ENCODE data around the gene IL1RL1.

IL1RL1 gene

DNA sequence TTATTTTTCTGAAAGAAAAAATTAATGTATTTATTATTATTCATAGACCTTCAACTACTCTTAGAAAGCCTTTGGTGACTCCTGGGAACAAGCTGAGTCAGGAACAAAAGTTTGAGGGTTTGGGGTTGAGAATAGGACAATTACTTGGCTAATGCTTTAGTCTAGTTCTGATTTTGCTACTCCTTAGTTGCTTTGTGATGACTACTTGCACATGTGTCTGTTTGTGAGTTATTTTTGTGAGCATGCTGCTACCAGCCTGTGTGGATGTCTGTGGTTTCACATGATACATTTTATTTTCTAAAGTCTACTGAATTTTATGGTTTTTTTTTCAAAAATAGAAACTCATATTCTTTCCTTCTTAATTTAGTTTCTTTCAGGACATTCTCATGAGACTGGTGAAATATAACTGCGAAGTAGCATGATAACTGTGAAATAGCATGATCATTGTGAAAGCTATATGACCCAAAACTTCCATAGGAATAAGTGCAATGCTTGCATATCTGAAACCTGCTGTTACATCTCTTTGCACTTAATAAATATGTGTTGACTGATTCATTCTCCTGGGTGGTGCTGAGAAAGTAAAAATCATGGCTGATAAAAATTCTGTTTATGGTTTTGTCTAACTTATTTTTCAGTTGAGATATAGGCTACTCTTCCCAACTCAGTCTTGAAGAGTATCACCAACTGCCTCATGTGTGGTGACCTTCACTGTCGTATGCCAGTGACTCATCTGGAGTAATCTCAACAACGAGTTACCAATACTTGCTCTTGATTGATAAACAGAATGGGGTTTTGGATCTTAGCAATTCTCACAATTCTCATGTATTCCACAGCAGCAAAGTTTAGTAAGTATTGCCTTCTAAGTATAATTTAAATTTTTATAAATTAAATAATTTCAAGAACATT is 26.4 kb downstream of the IL1RL1 start:
- ChIA-PET CTCF (interaction anchor here (0.6 kb wide), 1 partner anchor 504 kb away, joined by 3 read pairs; no protein-coding TSS in a partner anchor), POLR2A (ENCODE audit: low non-redundant PET) (no interaction called here)
- no peak for DNase-seq (ENCODE audit: low spot score)
- TF ChIP-seq, protein P1, sequence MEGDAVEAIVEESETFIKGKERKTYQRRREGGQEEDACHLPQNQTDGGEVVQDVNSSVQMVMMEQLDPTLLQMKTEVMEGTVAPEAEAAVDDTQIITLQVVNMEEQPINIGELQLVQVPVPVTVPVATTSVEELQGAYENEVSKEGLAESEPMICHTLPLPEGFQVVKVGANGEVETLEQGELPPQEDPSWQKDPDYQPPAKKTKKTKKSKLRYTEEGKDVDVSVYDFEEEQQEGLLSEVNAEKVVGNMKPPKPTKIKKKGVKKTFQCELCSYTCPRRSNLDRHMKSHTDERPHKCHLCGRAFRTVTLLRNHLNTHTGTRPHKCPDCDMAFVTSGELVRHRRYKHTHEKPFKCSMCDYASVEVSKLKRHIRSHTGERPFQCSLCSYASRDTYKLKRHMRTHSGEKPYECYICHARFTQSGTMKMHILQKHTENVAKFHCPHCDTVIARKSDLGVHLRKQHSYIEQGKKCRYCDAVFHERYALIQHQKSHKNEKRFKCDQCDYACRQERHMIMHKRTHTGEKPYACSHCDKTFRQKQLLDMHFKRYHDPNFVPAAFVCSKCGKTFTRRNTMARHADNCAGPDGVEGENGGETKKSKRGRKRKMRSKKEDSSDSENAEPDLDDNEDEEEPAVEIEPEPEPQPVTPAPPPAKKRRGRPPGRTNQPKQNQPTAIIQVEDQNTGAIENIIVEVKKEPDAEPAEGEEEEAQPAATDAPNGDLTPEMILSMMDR (conservative IDR thresholded peaks at IDR 0.05; ENCODE audit: low read depth): no peak
- no peak overlapping the region for H3K27ac ChIP-seq

DNA sequence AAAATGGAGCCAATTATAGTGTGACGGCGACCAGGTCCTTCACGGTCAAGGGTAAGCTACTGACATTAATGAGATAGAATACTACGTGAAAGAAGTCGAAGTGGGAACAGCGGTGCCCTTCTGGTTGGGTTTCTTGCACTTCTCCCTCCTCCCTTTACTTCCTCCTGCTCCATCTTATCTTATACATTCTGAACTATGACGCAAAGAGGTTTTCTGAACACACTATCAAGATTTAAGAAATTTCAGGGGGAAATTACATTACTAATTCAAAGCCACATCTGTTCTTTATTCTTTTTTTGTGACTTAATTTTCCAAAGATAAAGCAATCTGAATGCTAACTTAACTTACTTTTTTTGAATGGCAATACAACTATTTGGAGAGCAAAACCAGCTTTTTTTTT is 29.4 kb downstream of the IL1RL1 start:
- ChIA-PET CTCF (no interaction called here), POLR2A (ENCODE audit: low non-redundant PET) (no interaction called here)
- TF ChIP-seq, protein P1 (conservative IDR thresholded peaks at IDR 0.05; ENCODE audit: low read depth): no peak
- no peak overlapping the region for H3K27ac ChIP-seq
- no peak for DNase-seq (ENCODE audit: low spot score)

DNA sequence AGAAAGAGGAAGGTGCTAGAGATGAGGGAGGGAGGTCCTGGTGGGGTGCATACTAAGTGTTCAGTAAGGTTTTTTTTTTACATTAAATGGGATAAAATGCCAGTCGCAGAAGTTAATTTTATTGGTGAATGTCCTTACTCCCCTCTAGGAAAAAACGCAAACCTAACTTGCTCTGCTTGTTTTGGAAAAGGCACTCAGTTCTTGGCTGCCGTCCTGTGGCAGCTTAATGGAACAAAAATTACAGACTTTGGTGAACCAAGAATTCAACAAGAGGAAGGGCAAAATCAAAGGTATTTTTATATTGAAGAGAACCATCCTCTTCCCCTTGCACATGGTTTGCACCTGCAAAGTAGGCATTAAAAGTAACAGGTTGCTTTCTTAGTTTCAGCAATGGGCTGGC is 31.5 kb downstream of the IL1RL1 start:
- no peak overlapping the region for H3K27ac ChIP-seq
- POLR2A ChIA-PET (ENCODE audit: low non-redundant PET): no interaction called here
- TF ChIP-seq, protein P1 (conservative IDR thresholded peaks at IDR 0.05; ENCODE audit: low read depth): no peak
- CTCF ChIA-PET: interaction anchor here (0.6 kb wide), 1 partner anchor 575 kb away, joined by 3 read pairs; no protein-coding TSS in a partner anchor
- no peak for DNase-seq (ENCODE audit: low spot score)

DNA sequence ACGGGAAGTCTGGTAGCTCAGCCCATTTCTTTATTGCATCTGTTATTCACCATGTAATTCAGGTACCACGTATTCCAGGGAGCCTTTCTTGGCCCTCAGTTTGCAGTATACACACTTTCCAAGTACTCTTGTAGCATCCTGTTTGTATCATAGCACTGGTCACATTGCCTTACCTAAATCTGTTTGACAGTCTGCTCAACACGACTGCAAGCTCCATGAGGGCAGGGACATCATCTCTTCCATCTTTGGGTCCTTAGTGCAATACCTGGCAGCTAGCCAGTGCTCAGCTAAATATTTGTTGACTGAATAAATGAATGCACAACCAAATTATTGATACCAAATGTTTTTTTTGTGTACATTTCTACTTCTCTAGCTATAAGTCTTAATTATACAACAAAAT is 33.0 kb downstream of the IL1RL1 start:
- no peak overlapping the region for H3K27ac ChIP-seq
- TF ChIP-seq, protein P1 (conservative IDR thresholded peaks at IDR 0.05; ENCODE audit: low read depth): no peak
- no peak for DNase-seq (ENCODE audit: low spot score)
- POLR2A ChIA-PET (ENCODE audit: low non-redundant PET): no interaction called here
- CTCF ChIA-PET: interaction anchor here (0.9 kb wide), 1 partner anchor 98 kb away, joined by 3 read pairs; no protein-coding TSS in a partner anchor

DNA sequence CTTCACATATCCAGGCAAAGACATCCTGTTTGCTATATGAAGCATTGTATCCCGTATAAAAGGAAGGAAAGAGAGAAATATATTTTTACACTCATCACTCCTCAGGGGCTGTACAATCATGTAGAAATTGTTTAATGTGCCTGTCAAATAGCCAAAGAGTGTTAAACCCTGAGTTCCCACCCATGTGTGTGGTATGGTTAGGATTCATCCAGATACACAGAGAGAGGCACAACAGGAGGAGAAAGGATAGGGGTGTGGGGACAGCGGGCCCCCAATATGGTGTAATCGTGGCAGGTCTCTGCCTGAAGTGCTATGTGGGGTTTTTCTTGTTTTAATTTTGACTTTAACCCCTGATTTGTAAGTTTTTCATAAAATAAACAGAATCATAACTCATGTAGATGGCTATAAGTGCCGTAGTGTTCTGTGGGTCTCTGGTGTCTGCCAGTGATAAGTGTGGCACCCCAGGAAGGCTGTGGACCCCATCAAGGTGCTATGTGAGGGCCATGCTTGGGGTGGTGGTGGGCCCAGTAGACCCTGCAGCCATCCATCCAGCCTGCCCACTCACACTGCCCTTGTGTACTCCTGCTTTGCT is 34.1 kb downstream of the IL1RL1 start:
- DNase-seq (ENCODE audit: low spot score): no peak
- TF ChIP-seq, protein P1 (conservative IDR thresholded peaks at IDR 0.05; ENCODE audit: low read depth): no peak
- H3K27ac ChIP-seq: no peak overlapping the region
- POLR2A ChIA-PET (ENCODE audit: low non-redundant PET): no interaction called here
- CTCF ChIA-PET: no interaction called here

DNA sequence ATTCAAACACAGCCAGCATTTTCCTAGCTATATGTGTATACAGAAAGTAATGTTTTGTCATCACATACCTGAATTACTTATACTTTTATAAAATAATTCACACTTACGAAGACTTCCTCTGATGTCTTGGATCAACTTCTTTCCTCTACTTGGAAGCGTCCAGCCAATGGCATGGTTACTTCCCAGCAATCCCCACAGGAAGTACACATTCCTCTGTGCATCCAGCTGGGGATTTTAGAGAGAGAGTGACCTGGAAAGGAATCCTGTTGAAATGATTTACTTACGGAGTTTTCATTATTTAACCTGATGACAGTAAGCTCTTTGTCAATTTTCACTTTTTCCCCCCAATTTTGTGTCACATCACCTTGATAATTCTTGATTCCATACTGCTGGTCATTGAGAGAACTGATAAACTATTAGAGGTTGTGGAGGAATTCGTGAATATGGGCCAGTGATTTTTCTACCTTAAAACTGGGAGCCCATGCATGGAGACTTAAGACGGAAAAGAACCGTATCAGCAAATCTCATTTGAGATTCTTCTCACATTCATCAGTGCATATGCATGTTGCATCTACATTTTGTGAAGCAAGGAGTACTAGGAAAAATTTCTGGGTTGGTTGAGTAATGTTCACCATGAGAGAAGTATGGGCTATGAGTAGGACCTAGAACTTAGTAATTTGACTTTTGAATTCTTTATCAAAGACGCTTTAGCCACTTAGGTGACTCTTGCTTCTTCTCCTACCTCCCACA is 35.2 kb downstream of the IL1RL1 start:
- ChIA-PET POLR2A (ENCODE audit: low non-redundant PET) (no interaction called here), CTCF (no interaction called here)
- TF ChIP-seq, protein P1 (conservative IDR thresholded peaks at IDR 0.05; ENCODE audit: low read depth): no peak
- DNase-seq (ENCODE audit: low spot score): no peak
- H3K27ac ChIP-seq: no peak overlapping the region

Measured in RWPE1 (cell line).